GM12878 (cell line): ENCODE data around the gene ZC3H15.

Source experiments
- MAX ChIP-seq: IDR thresholded peaks from 2 replicates; pipeline ENCODE4 v1.6.1; 2012; ENCODE audit warnings: low read depth, low read length, improper control_type of control experiment
- NR2F1 ChIP-seq: fragments of 450-650 bp; conservative IDR thresholded peaks from 2 replicates; pipeline ENCODE4 v1.6.1; 2017; ENCODE audit warnings: mild to moderate bottlenecking
- TBL1XR1 ChIP-seq: IDR thresholded peaks from 2 replicates; pipeline ENCODE4 v1.6.1; 2012; ENCODE audit warnings: low read depth, low read length, improper control_type of control experiment

GRCh38 chr2:186466743-186467142 is 19.3 kb upstream of the ZC3H15 start:
- TF ChIP-seq TBL1XR1 (no peak), MAX (no peak), NR2F1 (no peak)
